Activated gamma-delta T cell treated with anti-CD3 and anti-CD28 coated beads, Interleukin-2, amount 50 U/mL, for 16 hours (primary cell): Measurements from ENCODE around the gene HIF3A.

Source experiments
- DNase-seq: peaks from one replicate; pipeline ENCODE4 v3.0.0-alpha.2; 2020; ENCODE audit warnings: low read depth

HIF3A gene

GRCh38 chr19:46330319-46330918, 33.6 kb downstream of the HIF3A start:
- no peak for DNase-seq

DNA sequence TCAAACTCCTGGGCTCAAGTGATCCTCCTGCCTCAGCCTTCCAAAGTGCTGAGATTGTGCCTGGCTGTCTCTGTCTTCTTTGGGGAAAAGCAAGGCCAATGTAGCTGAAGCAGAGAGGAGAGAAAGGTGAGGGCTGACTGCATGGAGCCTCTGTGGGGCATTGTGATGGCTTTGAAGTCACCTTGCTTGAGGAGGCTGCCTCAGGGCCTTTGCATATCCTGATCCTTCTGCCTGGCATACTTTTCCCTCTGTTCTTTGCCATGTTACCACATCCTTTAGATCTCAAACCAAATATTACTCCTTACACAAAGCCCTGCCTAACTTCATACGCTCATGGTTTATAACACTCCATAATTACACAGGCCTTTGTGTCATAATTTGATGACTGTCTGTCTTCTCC, 40.6 kb downstream of the HIF3A start:
- no peak for DNase-seq

DNA sequence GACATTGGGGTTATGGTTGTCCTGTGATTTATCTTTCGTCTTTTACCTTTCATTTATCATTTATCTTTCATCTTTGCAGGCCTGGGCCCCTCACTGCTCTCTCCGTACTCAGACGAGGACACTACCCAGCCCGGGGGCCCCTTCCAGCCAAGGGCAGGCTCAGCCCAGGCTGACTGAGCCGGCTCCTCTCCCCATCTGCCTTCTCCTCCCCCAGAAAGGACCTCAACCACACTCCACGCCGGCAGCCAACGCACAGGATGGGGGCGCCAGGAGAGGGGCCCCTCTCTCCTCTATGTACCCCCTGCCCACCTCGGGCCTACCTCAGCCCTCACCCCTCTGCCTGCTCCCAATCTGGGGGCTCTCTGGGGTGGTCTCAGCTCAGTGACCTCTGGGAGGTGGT, 42.6 kb downstream of the HIF3A start:
- DNase-seq, result no peak

DNA sequence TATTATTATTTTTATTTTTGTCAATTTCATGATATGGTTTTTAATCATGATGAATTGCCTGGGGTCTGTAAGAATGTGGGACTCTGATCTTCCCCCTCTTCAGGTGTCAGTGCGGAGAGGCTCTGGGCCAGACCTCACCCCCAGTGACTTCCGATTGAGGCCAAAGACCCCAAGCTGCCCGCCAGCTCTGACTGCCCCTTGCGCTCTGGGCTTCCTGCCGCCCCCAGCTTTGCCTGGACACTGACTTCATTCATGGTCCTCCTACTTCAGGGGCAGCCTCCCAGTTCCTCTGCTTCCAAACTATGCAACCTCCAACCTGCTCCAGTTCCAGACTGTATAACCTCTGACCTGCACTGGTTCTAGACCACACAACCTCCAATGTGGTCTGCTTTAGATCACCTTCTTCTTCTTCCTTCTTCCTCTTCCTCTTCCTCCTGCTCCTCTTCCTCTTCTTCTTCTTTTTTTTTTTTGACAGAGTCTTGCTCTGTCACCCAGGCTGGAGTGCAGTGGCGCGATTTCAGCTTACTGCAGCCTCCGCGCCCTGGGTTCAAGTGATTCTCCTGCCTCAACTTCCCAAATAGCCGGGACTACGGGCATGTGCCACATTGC, 43.3 kb downstream of the HIF3A start:
- no peak for DNase-seq

DNA sequence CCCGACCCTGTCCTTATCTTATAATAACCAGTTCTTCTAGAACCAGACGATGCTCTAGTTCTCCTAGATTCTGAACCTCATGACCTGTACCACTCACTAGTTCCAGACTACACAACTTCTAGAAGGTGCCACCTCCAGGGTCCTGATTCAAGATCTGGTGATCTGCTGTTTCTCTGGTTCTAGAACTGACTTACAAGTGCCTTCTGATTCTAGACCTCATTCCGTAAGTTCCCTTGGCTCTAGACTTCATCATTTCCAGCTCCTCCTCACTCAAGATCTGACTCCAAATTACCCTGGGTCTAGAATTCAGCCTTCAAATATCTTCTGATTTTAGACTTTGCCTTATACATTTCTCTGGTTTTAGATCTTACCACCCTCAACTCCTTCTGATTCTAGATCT, 45.1 kb downstream of the HIF3A start:
- DNase-seq, result no peak

DNA sequence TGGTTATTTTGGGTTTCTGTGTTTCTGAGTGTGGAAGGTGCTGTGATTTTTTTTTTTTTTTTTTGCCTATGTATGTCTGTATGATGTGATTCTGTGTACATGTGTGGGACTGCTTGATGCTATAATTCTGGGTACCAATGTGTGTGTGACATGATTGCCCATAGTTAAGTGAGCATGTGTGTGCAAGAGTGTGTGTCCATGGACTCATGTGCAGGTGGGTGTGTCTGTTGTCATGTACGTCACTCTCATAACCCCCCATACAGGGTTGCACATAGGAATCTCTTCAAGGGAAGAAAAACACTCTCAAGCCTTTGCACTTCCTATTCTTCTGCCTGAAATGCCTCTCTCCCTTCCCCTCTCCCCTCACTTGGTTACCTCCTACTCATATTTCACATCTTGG, 47.5 kb downstream of the HIF3A start:
- DNase-seq, result no peak

DNA sequence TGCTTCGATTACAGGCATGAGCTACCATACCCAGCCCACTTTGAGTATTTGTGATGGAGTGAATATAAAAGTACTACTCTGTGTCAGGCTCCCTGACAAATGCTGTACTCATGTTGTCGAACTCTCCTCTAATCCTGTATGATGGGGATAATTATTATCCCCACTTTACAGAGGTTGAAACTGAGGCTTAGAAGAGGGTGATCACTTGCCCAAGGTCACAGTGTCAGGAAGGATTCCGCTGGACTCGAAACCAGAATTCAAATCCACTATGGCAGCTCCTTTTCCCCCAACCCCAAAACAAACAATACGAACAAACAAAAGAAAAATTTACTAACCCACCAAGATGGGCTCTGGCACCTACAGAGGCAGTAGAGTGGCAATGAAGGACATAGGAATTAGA, 48.3 kb downstream of the HIF3A start:
- DNase-seq, result no peak

DNA sequence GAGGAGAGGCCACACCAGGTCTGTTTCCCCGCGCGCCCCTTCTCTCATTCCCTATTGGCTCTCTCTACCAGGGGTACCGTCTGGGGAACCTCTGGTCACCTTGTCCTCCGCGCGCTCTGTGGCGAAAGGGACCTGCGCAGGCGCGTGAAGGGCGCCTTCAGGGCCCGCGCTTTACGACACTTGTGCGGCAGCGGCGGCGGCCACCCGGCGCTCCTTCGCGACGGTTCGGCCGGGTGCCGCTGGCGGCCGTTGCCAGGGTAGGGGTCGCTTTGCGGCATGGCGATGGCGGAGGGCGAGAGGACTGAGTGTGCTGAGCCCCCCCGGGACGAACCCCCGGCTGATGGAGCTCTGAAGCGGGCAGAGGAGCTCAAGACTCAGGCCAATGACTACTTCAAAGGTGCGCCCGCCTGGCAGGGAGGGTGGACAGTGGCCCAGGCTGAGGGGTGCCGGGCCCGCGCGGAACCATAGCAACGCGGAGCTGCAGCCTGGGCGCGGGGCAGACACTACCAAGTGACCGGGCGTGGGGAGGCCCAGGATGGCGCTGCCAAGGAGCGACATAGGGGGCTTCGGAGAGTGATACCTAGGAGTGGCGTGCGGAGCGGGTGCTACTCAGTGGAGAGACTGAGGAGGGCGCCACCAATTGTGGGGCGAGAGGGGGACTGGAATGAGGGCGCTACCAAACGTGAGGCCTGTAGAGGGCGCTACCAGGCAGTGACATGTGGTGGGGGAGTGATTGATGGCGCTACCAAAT, 50.2 kb downstream of the HIF3A start, which contains the start of gene PPP5C:
PPP5C (plus strand) TSS at position 267 of the 751 bp plus-strand sequence; CDS start at position 277, 10 bp downstream.
- peak; percentile 77 for DNase-seq

DNA sequence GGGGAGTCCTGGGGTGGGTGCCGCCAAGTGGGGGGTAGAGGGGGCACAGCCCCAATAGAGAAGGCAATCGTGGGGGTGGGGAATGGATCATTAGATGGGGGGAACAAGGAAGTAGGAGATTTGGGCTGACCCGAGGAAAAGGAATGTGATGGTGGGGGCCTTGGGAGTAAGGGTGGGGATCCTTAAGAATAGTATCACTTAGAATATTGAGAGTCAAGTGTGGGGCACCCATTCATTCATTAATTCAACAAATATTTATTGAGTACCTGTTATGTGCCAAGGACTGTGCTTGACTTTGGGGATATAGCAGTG, 50.7 kb downstream of the HIF3A start:
- no peak for DNase-seq

- no peak for DNase-seq
Observed at GRCh38 chr19:46347985-46348384, 51.1 kb downstream of the HIF3A start.

GRCh38 chr19:46349311-46349993, 52.6 kb downstream of the HIF3A start:
- no peak for DNase-seq

DNA sequence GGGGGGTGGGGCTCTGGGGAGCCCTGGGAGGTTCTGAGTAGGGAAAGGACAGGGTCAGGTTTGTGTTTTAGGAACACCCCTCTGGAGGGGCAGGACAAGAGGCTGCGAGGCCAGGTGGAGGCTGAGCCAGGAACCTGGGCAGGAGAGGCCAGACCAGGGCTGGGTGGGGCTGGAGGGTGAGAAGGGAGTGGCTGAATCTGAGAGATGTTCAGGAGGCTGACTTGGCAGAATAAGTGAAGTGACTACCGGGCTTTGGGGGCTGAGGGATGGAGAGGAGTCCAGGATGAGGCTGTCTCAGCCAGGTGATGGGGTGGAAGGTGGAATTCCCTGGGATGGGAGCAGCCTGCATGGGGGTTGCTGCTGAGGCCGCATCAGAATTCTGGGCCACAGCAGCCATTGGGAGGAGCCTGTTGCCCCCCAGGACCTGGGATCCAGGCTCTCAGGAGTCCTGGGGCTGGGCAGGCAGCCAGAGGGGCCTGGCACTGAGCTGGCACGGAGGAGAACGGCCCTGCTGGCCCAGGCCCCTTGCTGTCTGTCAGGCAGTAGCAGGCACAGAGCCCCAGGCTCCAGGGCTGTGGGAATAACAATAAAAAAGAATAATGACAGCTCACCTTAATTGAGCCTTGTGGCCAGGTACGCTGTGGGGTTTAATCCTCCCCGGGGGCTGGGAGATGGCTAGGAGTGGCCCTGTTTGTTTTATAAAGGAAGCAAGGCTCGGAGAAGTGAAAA, 53.4 kb downstream of the HIF3A start:
- DNase-seq, result no peak

DNA sequence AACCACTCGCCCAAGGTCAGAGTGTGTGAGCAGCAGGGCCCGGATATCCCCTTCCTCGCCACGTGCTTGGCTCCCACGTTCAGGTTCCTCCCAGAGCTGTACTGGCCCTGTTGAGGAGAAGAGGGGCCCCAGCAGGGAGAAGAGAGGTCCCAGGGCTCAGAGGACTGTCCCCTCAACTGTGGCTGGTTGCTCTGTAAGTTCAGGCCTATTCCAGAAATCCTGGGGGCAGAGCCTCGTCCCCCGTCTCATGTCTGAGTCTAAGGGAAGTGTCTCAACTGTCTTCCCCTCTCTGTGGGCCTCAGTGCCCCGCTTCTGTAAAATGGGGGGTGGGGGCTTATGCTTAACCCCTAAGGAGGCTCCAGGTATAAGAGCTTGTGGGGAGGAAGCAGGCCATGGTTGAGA, 53.9 kb downstream of the HIF3A start:
- no peak for DNase-seq

DNA sequence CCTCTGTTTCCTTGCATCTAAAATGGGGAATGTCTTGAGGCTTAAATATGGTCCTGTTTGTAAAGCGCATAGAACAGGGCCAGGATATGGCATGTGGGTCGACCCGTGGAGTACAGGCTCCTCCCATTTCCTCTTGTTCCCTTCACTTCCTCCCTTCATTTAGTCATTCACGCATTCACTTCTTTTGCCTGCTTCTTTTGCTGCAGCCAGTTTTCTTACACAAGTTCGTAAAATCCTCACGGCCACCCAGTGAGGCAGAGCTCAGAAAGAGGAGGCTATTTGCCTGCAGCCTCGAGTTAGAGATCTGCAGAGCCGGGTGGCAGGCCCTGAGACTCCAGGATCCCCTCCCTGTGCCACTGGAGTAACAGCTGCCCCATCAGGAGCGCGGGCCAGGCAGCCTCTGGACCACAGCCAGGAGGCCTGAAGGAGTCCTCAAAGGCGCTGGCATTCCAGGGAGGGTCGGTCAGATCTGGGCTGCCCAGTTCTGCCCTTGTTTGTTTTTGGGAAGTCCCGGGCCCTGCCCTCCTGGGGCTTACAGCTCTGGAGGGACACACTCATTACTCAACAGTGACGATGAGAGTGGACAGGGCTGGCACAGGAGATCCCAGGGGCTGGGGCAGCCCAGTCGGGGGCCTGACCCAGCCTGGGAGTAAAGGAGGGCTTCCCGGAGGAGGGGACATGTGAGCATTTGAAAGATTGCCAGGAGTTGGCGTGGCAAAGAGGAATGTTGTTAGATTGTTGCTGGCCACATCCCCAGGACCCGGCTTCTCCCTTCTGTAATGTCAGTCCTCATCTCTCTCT, 54.6 kb downstream of the HIF3A start:
- no peak for DNase-seq

GRCh38 chr19:46353730-46354528, 57.1 kb downstream of the HIF3A start:
- no peak for DNase-seq

- no peak for DNase-seq
Observed at GRCh38 chr19:46355234-46356148, 58.6 kb downstream of the HIF3A start.

DNA sequence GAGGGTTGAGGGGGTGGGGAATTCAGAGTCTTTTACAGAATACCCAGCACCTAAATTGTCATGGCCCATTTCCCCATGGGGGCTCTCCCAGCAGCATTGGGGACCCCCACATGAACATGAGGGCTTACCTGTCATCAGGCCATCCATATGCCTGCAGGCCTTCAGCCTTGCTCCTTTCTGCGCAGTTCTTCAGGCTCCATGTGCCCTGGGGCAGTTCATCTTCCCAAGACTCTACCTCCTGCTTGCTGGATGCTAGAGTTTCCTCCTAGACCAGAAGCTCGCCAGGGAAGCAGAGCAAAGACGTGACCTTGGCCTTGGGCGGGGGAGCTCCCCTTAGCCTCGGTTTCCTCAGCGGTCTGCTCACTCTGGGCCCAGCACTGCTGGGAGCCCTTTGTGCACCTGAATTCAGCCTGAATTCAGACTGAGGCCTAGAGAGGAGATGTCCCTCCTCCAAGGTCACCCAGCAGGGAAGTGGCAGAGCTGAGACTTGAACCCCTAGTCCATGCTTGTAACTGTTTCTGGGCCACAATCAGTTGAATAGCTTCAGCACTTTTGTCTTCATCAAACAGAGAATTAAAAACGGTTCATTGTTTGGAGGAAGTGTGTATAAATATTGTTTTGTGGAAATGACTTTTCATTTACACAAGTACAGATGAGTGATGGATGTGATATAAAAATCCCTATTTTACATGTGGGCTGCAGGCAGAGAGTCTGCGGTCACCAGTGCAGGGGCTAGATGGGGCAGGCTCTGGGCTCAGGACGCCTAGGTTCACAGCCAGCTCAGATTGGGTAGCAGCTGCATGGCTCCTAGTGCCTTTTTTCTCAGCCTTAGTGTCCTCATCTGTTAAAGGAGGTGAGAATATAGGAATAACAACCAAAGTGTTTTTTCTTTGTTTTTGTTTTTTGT, 59.6 kb downstream of the HIF3A start:
- DNase-seq, result no peak

GRCh38 chr19:46357846-46358583, 61.2 kb downstream of the HIF3A start:
- DNase-seq, result no peak
